NCI-H187 treated with DMSO at 0.1 percent for 48 hours (cell line): ENCODE measurements around the gene TTYH1.
"Not testable (repeated sequence)": the region's sequence is repeated elsewhere in the genome, so short reads cannot be mapped to it uniquely, and the experiment has no call there.

Experiments
- DNase-seq: peaks from one replicate; lab custom pipeline; 2025; lab: John Stamatoyannopoulos, UW

Gene TTYH1

DNA sequence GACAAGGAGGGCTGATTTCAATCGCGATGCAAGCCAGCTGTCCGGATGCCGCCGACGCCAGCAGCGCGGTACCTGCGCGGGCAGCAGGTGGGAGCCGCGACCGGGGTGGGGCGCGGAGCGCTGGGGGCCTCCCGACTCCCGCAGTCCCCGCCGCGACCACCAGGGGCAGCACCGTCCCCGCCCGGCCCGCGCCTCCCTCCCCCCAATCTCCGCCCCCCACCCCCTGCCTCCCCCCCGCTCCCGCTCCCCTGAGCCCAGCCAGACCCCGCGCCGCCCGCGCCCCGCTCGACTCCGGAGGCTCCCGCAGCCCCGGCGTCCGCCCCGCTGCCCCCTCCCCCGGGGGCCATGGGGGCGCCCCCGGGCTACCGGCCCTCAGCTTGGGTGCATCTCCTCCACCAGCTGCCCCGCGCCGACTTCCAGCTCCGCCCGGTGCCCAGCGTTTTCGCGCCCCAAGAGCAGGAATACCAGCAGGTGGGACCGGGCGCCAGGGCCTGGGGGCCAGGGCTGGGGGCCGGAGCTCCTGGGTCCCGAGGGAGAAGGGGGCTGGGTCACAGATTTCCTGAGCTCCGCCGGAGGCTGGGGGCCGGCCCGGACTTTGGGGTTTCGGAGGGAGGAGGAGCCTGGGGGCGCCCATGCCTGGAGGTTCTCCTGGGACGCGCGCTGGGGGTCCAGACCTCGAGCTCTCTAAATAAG, at the start of gene TTYH1:
Gene TTYH1 (plus strand): TSS at position 257 of the 693 bp plus-strand sequence. CDS start 89 bp downstream, at position 346.
- DNase-seq, result no peak

DNA sequence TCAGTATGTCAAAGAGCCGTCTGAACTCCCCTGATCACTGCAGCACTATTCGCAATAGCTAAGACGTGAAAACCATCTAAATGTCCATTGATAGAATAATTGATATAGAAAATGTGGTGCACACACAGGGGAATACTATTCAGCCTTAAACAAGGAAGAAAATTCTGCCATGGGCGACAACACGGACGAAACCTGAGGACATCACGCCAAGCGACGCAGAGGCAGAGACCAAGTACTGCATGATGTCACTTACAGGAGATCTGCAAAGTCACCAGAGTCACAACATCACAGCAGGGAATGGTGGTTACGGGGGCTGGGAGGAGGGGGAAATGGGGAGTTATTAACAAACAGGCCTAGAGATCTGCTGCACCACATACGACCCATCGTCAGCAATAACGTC, 49.5 kb upstream of the TTYH1 start:
- not testable (repeated sequence) for DNase-seq

GRCh38 chr19:54366811-54367210, 48.5 kb upstream of the TTYH1 start:
- no peak for DNase-seq

GRCh38 chr19:54369082-54369687, 46.1 kb upstream of the TTYH1 start:
- DNase-seq, result no peak

DNA sequence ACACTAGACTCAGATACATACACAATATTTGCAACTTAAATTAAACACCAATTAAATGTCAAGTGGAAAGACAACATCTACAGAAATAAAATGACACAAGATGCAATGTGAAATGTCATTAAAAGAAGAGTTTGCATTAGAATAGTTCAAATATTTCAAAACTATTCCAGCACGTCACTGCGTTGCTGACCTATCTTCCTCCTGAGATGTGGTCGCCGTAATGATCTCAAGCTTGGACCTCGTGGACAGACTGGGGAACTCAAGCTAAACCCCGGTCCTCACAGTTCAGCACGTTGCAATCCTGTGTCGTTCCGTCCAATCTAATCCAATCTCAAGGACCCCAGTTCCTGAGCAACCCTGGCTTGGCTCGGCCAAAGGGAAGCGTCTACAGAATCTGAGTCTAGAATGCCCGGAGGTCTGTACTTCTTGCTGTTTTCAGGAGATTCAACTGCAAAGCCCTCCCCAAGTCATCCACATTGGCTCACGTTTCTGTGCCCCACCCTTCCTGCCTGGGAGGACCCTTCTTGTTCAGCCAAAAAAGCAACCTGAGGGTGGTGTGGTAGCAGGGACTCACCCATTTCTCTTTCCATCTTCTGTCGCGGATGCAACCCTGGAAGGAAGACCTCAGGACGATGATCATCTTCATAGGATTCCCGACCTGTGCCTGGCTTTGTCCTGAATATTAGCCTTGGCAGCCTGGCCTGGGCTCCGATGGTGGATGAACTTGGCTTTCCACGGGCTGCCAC, 45.4 kb upstream of the TTYH1 start:
- not testable (repeated sequence) for DNase-seq

DNA sequence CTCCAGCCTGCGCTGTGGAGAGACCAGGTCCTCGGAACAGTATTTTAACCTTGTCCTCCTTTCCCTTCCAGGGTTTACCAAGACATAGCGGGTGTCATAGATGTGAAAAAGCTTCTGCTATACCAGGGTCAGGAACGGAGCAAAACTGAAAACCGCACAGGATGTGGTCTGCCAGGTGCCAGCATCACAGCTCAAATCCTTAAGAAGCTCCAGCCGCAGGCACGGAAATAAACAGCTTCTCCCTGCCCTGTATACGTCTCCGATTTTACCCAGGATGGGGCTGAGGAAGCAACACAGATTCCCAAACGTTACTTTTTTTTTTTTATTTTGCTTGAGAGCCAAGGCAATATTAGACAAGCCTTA, 44.8 kb upstream of the TTYH1 start:
- DNase-seq, result not testable (repeated sequence)

DNA sequence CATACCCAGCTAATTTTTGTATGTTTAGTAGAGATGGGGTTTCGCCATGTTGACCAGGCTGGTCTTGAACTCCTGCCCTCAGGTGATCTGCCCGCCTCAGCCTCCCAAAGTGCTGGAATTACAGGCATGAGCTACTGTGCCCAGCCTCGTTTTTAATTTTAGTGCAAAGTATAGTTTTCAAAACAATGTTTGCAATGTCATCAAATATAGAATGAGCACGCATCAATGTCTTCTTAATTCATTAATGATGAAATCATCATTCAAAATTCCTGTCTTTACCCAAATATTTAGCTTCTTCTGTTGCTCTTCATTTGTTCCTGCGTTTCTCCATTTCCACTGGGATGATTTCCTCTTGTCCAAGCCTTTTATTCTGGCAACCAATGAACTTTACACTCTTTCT, 43.8 kb upstream of the TTYH1 start:
- DNase-seq, result not testable (repeated sequence)

DNA sequence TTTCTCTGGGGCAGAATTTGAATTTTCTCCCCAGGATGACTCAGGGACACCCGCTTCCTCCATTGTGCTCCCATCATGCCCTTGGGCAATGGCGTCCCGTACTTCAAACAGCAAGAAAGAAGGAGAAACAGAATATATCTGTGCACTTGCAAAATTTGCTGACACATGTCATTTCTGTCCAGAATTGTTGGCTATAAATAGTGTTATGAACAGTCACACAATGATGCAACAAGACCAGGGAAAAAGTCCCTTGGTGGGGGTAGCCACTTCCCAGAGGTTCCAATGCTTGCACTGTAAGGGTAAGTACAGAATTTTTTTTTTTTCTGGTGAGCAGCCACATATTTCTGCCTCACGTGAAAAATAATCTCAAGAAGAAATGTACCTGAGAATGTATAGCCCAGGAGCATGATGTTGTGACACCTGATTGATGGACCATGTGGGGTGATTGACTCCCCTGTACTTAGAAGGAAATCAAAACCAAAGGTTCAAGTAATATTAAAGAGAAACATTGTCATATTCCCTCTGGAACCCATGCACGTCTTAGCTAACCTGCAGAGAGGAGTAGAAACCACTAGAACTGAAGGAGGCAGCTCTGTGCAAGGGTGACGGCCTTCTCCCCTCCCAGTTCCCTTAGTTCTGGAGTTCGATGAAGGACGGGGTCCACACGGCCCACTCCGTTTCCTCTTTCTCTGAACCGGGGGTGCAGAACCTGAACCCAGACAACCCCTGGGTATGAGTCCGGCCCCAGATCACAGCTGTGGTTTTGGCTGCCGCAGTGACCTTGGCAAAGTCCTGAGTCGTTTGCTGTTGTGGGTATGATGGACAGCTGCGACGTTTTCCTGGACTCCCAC, 41.3 kb upstream of the TTYH1 start:
- no peak for DNase-seq

DNA sequence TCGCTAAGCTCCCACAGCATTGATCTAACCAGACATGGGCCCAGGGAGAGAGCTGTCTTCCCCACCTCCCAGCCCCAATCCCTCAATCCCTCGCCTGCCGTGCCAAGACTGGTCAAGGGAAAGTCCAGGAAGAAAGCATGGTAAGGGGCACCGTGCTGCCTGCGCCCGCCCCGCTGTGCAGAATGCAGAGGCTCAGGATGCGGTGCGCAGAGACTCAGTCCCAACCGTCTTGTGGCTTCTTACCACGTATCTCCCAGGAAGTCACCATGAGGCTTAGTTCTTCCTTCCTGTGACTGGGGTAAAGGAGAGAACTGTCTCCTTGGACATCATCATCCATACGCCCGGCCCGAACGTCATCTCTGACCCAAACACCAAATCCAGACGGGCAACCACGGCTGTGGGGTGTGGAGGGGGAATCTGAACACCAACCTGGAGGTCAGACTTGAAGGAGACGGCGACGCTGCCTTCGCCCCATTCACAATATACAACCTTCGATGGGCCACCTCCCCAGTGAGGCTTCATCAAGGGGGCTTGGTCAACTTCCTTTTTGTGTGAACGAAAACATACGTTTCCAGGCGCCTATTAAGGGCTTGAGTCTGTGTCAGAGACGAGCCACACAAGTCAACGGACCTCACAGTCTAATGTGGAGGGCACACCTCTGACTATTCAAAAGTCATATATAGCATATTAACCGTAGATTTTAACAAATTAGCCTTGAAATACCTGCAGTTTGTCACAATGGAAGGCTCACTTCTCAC, 39.9 kb upstream of the TTYH1 start:
- DNase-seq, result not testable (repeated sequence)

DNA sequence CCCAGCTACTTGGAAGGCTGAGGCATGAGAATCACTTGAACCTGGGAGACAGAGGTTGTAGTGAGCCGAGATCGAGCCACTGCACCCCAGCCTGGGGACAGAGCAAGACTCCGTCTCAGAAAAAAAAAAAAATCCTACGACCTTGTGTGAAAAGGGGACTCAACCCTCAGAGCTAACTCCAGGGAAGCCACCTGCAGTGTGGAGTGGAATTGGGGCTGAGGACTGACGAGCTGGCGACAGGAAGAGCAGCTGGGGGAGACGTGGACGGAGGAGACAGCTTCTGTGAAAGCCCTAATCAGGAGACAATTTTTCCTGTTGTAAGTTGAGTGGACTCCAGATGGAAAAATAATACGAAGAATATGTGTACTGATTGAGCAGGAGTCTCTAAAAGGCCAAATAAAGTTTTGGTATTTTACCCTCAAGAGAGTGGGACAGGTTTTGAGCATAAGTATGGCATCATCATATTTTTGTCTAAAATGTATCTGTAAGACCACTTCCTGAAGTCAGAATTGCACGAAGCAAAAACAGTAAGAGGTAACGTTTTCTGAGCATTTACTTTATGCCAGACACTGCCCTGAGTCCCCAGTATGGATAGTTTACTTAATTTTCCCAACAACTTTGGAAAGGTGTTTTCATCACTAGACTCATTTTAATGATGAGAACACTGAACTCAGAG, 38.5 kb upstream of the TTYH1 start:
- no peak for DNase-seq

DNA sequence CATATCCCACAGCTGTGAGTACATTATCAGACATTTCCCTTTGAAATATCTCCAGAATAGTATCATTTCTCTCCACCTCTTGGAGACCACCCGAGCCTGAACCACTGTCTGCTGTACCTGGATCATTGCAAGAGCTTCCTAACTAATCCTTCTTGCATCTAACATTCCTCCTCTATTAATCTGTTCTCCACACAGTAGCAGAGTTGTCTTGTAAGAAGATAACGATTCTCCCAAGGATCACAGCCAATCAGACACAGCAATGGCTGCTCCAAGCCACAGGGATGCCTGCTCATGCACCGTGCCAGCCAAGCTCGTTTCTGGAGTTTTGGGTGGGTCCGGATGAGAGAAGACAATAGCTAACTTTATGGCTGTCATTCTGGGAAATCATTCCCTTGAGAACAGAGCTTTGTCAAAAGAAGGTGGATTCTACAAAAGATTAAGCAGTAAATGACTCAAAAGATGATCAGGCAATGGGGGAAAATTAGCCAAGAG, 36.0 kb upstream of the TTYH1 start:
- no peak for DNase-seq

DNA sequence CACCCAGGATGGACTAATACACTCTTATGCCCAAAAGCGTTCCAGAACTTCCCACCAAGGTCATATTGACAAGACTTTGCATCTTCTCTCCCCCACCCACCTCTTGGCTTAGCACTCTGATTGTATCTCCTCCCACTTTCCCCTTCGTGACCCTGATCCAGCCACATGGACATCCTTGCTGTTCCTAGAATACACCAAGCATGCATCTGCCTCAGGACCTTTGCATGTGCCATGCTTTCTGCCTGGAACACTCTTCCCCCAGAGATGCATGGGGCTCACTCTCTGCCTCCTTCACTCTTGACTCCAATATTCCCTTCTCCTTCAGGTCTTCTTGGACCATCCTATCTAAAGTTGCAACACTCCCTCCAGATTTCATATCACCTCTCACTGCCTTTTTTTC, 34.4 kb upstream of the TTYH1 start:
- DNase-seq, result no peak

GRCh38 chr19:54382041-54382440, 33.2 kb upstream of the TTYH1 start:
- DNase-seq, result not testable (repeated sequence)

DNA sequence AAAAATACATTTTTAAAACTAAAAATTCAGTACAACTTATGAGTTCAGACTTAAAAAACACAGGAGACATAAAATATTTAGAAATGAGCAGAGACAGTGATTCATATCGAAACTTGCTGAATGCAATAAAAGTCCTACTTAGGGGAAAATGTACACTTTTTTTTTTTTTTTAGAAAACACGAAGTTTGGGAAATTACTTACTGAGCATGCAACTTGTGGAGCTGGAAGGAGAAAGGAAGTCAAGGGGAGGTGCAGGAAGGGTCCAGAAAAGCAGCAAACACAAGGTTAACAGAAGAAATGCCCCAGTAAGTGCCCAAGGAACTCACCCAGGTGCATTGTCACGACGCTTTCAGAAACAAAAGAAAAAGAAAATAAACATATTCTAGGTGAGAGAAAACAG, 31.9 kb upstream of the TTYH1 start:
- DNase-seq, result no peak

DNA sequence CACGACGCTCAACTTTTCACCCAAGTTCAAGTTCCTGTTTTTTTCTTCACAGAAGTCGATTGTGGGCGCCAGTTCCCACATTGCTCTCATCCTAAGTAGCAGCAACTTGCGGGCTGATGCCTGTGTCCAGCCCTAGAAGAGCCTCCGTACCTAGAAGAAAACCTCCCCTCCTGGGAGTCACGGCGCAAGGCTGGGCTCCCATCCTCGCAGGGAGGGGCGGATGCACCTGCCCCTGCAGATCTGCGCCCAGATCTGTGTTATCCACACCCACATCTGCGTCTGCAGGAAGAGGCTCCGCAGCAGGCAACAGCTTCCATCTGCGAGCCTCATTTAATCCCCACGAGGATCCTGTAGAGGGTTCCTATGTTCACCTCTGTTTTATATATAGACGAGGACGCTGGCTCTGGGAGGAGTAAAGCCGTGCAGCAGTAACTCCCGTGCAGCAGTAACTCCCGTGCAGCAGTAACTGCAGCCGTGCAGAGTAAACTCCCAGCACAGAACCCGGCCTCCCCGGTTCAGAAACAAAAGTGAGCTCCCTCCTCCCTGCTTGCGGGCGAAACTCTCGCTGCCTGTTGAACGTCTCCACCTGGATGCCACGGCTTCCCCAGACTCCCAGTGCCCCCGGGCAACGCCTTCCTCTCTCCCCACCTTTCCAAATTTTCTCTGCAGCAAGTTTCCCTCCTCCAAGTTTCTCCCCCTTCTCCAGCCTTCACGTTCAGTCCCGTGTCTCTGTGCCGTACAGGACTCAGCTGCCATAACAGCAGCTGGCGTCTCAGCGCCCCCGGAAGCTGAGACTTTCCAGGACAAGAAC, 27.1 kb upstream of the TTYH1 start:
- DNase-seq, result no peak

- no peak for DNase-seq
These were observed 26.5 kb upstream of the TTYH1 start for GRCh38 chr19:54388802-54389139.

GRCh38 chr19:54389553-54389952, 25.7 kb upstream of the TTYH1 start:
- no peak for DNase-seq

- DNase-seq, result no peak
These were observed 24.2 kb upstream of the TTYH1 start for GRCh38 chr19:54390942-54391577.

DNA sequence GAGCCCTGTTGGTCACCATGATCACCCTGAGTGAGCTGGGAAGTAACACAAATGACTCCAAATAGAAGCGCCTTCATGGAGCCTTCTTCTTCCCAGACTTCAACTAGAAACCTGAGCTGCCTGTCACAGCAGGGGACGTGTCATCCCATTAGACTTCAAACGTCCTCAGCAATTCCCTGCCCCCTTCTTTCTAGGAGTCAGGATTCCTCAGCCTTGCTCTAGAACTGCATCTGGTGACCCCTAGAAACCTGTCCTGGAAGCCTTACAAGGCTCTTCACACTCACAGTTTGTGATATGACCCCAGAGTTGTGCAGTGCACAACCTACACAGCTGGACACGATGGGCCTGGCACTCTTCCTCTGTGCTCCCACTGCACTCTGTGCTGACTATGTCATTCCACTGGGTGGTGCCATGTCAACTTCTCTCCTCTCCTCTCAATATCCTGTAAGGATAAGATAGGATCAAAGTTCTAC, 23.6 kb upstream of the TTYH1 start:
- no peak for DNase-seq
